A549 (cell line): ENCODE results near the gene SP140L.

Experiments
- CBX2 ChIP-seq: fragments of 200-600 bp; sonication (generic); IDR thresholded peaks from 2 replicates; pipeline ENCODE4 v1.6.1; 2016; ENCODE audit warnings: low read depth, mild to moderate bottlenecking, borderline replicate concordance
- CTCF ChIP-seq: fragments of >200 bp; sonication (Bioruptor Twin); formaldehyde crosslinking; IDR thresholded peaks from 3 replicates; pipeline ENCODE4 v1.5.1; 2016
- EP300 ChIP-seq, 2 experiments: fragments of >200 bp; sonication (Bioruptor Twin); formaldehyde crosslinking; IDR thresholded peaks; 2 replicates in 1 of 2; 3 replicates in 1 of 2; pipeline ENCODE4 v1.6.1; 2016 to 2017
- JUN ChIP-seq, 2 experiments: fragments of >200 bp; sonication (Bioruptor Twin); formaldehyde crosslinking; IDR thresholded peaks; 2 replicates in 1 of 2; 3 replicates in 1 of 2; pipeline ENCODE4 v1.6.1; 2016 to 2017
- MAZ ChIP-seq: fragments of 150-350 bp; IDR thresholded peaks from 2 replicates; pipeline ENCODE4 v1.6.1; 2014; ENCODE audit warnings: antibody characterized with exemption, low read depth, low read length, borderline replicate concordance
- NR3C1 ChIP-seq: fragments of >200 bp; sonication (Bioruptor Twin); formaldehyde crosslinking; IDR thresholded peaks from 3 replicates; pipeline ENCODE4 v1.6.1; 2017
- USF2 ChIP-seq: fragments of 450-650 bp; IDR thresholded peaks from 2 replicates; pipeline ENCODE4 v1.6.1; 2014; ENCODE audit warnings: antibody characterized with exemption
- ZFP36 ChIP-seq: fragments of 450-650 bp; IDR thresholded peaks from 2 replicates; pipeline ENCODE4 v1.6.1; 2014; ENCODE audit warnings: borderline replicate concordance; ENCODE audit not compliant: partially characterized antibody

- TF ChIP-seq JUN (IDR thresholded peaks at IDR 0.05): no peak
- TF ChIP-seq ZFP36: no peak
- no peak for TF ChIP-seq CBX2
- no peak for TF ChIP-seq MAZ
- TF ChIP-seq EP300 (IDR thresholded peaks at IDR 0.05): no peak
- TF ChIP-seq USF2: no peak
- TF ChIP-seq CTCF: no peak; the same call in 2 of the 3 replicates
- TF ChIP-seq NR3C1: no peak
Measured at GRCh38 chr2:230323385-230324106, 3.4 kb upstream of the SP140L start.
